GM12874 (cell line): ENCODE measurements around the gene PPM1G.

Experiments used
- CTCF ChIP-seq: IDR thresholded peaks from 2 replicates; pipeline ENCODE4 v1.5.1; 2011; ENCODE audit warnings: low read depth, mild to moderate bottlenecking, control low read depth, low read length, moderate library complexity; ENCODE audit not compliant: insufficient read depth

The PPM1G gene

GRCh38 chr2:27409321-27410073, at the start of gene PPM1G:
PPM1G (minus strand) TSS chr2:27409591; CDS start chr2:27409422, 169 bp downstream.
- no peak for TF ChIP-seq CTCF

GRCh38 chr2:27453968-27454367, 44.6 kb upstream of the PPM1G start:
- no peak for TF ChIP-seq CTCF

- no peak for TF ChIP-seq CTCF
These were observed 41.7 kb upstream of the PPM1G start for GRCh38 chr2:27451095-27451494.

- no peak for TF ChIP-seq CTCF
These were observed 39.0 kb upstream of the PPM1G start for GRCh38 chr2:27448381-27448780.

GRCh38 chr2:27446057-27446456, 36.7 kb upstream of the PPM1G start:
- no peak for TF ChIP-seq CTCF

GRCh38 chr2:27445615-27446014, 36.2 kb upstream of the PPM1G start:
- TF ChIP-seq CTCF = no peak

- TF ChIP-seq CTCF = no peak
These were observed 35.8 kb upstream of the PPM1G start for GRCh38 chr2:27445155-27445554.
